GM21381 (cell line): ENCODE data around the gene FRMD4B.
"Not testable (repeated sequence)": the region's sequence is repeated elsewhere in the genome, so short reads cannot be mapped to it uniquely, and the experiment has no call there.

Source experiments
- ATAC-seq: cut with Tn5 transposase; IDR thresholded peaks from one replicate; pipeline ENCODE4 v1.9.1; 2021; ENCODE audit warnings: mild to moderate bottlenecking, moderate library complexity; ENCODE audit not compliant: unreplicated experiment

Gene FRMD4B

DNA sequence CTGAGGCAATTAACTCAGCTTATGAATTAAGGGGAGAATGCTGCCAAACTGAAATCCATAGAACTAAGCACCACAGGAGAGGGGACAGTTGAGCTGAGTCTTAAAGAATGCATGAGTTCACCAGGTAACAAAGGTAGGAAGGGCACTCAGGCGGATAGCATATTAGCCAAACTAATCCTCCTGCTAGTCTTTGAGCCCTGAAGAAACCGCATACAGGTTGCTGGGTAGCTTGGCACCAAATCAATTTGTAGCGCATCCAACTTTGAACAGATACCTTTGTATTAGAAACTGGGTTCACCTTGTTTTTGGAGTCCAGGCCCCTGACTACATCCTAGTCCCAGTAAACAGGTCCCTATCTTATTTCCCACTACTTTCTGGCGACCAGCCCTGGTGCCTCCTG is 93.7 kb downstream of the FRMD4B start:
- ATAC-seq, result no peak

- no peak for ATAC-seq
These were observed 95.5 kb downstream of the FRMD4B start for GRCh38 chr3:69290430-69290829.

DNA sequence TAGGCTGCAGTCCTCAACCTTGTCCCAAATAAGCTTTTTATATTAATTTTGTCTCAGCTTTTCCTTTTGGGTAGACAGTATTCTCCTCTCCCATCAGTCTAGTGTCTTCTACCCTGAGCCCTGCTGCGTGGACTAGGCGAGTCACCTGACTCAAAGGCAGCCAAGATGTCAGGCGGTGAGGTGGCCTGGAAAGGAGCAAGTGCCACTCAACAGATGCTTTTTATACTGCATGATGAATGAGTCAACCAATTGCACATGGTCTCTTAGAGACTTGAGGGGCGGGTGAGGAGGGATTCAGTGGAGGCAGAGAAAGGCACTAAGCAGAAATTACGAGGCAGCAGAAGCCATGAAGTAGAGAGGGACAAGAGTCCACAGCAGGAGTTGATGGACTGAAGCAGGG is 95.9 kb downstream of the FRMD4B start:
- ATAC-seq, result no peak

GRCh38 chr3:69288161-69288895 is 97.6 kb downstream of the FRMD4B start:
- no peak for ATAC-seq

- no peak for ATAC-seq
These were observed 101.8 kb downstream of the FRMD4B start for GRCh38 chr3:69283913-69284611.

- no peak for ATAC-seq
These were observed 102.4 kb downstream of the FRMD4B start for GRCh38 chr3:69283496-69283895.

GRCh38 chr3:69282181-69282580 is 103.7 kb downstream of the FRMD4B start:
- ATAC-seq, result no peak

DNA sequence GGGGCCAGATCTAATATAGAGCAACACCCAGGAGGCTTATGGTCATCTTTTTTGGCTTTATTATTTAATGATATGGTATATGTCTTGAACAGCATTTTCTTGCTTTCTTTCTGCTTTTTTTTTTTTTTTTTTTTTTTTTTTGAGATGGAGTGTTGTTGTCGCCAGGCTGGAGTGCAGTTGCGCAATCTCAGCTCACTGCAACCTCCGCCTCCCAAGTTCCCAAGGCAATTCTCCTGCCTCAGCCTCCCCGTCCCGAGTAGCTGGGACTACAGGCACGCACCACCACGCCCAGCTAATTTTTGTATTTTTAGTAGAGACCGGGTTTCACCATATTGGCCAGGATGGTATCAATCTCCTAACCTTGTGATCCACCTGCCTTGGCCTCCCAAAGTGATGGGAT is 108.5 kb downstream of the FRMD4B start:
- ATAC-seq, result not testable (repeated sequence)

- ATAC-seq, result no peak
These were observed 109.0 kb downstream of the FRMD4B start for GRCh38 chr3:69276884-69277283.

DNA sequence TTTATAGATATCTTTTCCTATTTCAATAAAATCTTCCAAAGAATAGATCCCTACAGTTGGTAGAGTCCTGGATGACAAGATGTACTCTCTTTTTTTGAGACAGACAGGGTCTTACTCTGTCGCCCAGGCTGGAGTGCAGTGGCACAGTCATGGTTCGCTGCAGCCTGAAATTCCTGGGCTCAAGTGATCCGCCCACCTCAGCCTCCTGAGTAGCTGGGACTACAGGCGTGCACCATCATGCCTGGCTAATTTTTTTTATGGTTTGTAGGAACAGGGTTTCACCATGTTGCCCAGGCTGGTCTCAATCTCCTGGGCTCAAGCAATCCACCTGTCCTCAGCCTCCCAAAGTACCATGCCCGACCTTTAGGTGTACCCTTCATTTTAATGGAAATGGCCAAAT is 109.7 kb downstream of the FRMD4B start:
- ATAC-seq, result not testable (repeated sequence)

GRCh38 chr3:69273896-69274295 is 112.0 kb downstream of the FRMD4B start:
- ATAC-seq, result no peak

GRCh38 chr3:69272556-69272955 is 113.3 kb downstream of the FRMD4B start:
- no peak for ATAC-seq

DNA sequence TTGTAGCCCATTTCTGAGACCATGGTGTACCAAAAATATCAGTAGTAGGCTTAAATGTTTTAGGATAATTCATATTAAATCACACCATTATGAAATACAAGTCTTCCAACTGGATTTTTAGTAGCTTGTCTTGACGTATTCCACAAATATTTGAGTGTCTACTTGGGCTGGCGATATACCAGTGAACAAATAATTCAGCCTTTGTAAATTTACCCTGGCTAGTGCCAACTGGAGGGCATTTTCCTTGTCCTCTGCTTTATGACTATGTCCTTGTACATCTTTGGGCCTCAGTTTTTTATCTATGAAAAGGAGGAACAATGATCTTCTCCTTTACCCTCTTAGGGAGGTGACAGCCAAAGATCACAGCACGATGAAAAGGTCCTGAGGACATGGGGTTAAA is 114.8 kb downstream of the FRMD4B start:
- no peak for ATAC-seq

GRCh38 chr3:69266585-69266984 is 119.3 kb downstream of the FRMD4B start:
- ATAC-seq, result no peak

DNA sequence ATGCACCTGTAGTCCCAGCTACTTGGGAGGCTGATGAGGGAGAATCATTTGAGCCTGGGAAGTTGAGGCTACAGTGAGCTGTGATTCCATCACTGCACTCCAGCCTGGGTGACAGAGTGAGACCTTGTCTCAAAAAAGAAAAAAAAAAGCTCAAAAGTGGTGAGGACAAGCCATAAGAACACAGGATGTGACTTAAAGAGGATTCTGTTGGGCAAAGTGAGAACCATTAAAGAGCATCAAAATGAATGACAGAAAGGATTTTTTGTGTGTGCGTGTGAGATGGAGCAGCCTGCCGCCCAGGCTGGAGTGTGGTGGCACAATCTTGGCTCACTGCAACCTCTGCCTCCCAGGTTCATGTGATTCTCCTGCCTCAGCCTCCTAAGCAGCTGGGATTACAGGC is 119.8 kb downstream of the FRMD4B start:
- ATAC-seq, result not testable (repeated sequence)

GRCh38 chr3:69260843-69261405 is 125.0 kb downstream of the FRMD4B start:
- ATAC-seq, result not testable (repeated sequence)

GRCh38 chr3:69260216-69260787 is 125.6 kb downstream of the FRMD4B start:
- ATAC-seq, result no peak

DNA sequence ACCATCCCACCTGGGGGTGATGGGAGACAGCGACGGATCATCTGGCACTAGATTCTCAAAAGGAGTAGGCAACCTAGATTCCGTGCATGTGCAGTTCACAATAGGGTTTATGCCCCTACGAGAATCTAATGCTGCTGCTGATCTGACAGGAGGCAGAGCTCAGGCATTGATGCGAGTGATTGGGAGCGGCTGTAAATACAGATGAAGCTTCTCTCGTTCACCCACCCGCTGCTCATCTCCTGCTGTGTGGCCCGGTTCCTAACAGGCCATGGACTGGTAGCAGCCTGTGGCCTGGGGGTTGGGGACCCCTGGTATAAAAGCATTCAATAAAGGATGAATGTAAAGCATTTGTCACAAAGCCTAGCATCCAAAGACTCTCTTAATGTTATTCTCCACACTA is 126.8 kb downstream of the FRMD4B start:
- no peak for ATAC-seq

DNA sequence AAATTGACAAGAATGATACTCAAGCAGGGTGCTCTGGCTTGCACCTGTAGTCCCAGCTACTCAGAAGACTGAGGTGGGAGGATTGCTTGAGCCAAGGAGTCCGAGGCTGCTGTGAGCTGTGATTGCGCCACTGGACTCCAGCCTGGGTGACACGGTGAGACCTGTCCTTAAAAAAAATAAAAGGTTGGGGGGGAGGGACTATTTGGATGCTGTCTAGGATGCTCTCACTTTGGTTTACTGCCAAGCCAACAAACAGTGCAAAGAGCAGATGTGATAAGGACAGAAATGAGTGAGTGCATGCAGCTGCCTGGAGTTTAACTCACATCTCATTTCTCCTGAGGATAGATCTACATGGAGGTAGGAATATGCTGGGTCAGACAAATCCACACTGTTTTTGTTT is 130.0 kb downstream of the FRMD4B start:
- no peak for ATAC-seq

DNA sequence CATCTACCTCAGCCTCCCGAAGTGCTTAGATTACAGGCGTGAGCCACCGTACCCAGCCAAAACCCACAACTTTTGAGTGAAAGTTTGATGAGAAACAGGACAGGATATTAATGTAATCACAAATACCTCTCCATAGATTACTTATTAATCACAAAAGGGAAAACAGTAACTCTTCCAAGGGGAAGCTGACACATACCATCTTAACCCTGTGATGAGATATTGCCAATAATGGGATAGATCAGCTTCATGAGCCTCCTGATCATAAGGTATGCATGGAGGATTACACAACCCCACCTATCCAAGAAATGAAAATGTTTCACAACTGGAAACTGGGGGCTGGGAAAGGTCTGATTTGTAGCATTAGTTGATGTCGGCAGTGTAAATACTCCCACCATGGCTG is 131.5 kb downstream of the FRMD4B start:
- no peak for ATAC-seq

- no peak for ATAC-seq
These were observed 133.3 kb downstream of the FRMD4B start for GRCh38 chr3:69252631-69253030.

GRCh38 chr3:69252141-69252540 is 133.7 kb downstream of the FRMD4B start:
- no peak for ATAC-seq
